Measurements from ENCODE around the gene BTBD9.

DNA sequence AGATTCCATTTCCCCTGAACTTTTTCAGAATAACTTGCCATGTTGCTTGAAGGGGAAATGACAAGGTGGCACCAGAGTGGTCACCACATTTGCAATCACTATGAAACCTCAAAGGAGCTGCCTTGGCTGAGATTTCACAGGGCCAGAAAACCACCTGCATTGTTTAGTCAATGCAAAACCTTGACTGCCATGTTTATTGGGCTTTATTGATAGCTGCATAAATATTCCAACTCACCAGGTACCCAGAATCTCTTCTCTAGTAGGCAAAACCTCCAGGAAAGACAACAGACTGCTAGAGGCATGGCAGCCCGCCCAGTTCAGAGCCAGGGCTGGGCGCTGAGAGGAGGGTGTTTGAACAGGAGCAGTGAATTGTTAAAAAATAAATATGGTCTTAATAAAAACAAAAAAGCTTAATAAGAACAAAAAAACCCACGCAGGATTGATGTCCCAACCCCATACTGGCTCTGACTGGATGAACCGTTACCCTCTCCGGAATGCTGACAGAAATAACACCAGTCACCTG is 444.6 kb downstream of the BTBD9 start:
- TF ChIP-seq, protein P1, sequence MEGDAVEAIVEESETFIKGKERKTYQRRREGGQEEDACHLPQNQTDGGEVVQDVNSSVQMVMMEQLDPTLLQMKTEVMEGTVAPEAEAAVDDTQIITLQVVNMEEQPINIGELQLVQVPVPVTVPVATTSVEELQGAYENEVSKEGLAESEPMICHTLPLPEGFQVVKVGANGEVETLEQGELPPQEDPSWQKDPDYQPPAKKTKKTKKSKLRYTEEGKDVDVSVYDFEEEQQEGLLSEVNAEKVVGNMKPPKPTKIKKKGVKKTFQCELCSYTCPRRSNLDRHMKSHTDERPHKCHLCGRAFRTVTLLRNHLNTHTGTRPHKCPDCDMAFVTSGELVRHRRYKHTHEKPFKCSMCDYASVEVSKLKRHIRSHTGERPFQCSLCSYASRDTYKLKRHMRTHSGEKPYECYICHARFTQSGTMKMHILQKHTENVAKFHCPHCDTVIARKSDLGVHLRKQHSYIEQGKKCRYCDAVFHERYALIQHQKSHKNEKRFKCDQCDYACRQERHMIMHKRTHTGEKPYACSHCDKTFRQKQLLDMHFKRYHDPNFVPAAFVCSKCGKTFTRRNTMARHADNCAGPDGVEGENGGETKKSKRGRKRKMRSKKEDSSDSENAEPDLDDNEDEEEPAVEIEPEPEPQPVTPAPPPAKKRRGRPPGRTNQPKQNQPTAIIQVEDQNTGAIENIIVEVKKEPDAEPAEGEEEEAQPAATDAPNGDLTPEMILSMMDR (conservative IDR thresholded peaks at IDR 0.05) = no peak
- TF ChIP-seq EZH2 (IDR thresholded peaks at IDR 0.05; ENCODE audit: low read depth) = no peak

Measured in PC-9 (cell line).